AG08395 (cell line): Measurements from ENCODE around the gene RASD1.

Experiments
- DNase-seq: peaks from one replicate; pipeline ENCODE4 v3.0.0; 2012; ENCODE audit warnings: mixed read lengths, low spot score

Gene RASD1

DNA sequence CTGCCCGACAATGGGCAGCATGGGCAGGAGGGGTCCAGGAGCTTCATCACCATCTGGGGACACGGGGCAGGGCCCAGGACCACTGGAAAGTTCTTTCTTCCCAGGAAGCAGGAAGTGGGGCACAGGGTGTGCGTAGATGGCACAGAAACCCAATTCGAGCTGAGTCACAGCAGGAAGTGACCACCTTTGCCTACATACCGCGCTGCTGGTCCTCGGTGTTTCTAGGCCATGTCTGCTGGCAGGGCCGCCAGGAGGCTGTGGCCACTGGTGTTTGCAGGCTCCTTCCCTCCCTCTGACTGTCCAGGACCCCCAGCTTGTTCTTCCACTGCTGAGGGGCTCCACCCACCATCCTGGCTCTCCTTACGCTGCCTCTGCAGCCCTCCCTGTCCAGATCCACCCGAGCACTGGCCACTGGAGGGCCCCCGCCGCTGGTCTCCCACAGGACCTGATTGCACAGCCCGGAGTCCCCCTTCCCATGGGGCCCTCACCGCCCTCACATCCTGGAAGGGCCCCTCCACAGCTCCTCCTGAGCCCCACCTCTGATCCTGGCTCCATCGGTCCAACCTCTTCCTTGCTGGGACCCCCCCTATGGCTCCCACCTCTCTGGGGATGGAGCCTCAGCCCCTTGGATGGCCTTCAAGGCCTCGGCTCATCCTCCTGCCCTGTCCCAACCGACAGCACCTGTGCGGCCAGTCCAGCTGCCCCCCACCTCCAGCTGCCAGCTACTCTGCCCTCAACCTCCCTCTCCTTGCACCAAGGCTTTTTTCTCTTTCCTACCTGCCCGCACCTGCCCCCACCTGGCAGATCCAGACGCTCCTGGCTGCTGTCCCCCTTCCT lies 14.5 kb upstream of the RASD1 start:
- DNase-seq = no peak

DNA sequence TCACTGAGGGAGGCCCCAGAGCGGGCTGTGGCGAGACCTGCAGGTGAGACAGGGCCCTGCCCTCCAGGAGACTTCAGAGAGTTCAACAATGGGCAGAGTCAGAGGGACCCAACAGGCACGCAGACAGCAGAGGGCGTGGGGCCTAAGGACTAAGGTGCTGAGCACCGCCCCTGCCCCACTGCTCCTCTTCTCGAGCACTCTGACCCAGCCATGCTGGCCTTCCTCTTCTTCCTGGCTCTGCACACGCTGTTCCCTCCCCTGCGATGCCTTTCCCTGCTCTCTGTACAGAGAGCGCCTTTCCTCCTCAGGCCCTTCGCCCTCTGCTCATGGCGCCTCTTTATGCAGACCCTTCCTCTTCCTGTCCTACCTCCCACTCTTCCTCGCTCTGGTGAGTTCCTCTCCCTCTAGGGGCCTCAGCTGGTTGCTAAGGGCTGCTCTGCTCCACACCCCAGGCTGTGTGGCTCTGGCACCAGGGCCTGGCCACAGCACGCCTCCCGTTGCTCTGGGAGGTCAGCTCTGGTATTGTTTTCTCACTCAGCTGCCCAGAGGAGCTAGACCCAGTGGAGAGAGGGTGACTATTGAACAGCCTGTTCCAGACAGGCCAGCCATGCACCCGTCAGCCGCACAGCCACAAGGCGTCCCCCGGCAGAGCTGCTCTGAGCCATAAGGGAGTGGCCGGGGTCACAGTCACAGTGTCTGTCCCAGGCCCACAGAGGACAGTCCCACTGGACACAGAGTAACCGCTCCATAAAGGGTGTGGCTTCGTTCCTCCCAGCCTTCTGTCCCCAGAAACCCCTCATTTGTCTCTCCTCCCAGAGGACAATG lies 13.6 kb upstream of the RASD1 start:
- DNase-seq = no peak

DNA sequence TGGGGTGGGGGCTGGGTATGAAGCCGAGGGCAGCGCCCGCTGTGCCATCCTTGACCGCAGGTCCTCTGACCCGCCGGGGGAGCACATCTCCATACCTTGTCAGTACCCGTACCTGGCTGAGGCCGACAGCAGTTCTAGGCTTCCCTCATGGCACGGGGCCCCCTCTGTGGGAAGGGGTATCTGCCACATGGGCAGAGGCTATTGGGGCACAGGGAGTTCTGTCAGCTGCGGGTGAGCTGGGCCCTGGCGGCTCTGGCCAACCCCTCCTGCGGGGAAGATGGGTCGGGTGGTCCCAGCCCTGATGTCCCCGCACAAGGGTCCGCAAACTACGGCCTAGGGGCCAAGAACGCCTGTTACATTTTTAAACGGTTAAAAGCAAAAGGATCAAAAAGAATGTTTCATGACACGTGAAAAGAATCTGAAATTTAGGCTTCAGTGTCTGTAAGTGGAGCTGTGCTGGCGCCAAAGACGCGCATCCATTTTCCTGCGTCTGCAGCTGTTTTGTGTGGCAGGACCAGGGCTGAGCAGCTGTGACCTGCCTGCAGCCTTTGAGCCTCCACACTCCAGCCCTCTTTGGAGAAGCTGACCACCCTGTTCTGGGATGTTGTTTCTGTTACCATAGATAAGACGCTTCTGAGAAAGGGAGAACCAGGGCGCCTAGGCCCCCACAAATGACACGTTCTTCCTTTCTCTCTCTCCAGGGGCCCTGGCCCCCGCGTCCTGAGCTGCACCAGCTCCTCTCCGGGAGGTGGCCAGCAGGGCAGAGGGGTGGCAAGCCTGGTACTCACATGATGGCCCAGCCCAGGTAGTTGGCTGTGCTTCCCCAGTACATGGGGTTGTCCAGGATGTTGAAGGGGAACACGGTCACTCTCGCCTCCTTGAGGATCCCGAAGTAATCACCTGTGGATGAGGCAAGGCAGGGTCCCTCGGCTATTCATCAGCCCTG lies 12.7 kb upstream of the RASD1 start:
- no peak for DNase-seq

DNA sequence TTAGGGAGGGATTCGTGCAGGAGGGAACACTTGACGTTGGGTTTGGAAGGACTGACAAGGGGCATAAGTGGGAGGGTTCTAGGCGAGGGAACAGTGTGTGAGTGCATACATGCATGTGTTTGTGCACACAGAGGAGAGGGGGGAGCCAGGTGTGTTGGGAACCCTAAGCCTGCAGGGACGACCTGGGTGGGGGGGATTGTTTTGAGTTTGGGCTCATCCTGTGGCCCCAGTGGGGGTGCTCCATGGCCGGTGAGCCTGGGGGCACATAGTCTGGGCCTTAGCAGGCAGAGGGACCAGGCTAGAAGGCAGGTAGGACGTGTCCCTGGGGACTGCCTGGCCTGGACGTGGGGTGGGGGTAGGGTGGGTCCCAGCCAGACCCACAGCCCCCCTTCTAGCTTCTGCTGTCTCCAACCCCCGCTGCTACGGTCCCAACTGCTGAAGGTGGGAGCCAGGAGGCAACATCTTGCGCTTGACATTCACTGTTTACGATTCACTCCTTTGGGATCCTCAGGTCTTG lies 11.9 kb upstream of the RASD1 start:
- no peak for DNase-seq

DNA sequence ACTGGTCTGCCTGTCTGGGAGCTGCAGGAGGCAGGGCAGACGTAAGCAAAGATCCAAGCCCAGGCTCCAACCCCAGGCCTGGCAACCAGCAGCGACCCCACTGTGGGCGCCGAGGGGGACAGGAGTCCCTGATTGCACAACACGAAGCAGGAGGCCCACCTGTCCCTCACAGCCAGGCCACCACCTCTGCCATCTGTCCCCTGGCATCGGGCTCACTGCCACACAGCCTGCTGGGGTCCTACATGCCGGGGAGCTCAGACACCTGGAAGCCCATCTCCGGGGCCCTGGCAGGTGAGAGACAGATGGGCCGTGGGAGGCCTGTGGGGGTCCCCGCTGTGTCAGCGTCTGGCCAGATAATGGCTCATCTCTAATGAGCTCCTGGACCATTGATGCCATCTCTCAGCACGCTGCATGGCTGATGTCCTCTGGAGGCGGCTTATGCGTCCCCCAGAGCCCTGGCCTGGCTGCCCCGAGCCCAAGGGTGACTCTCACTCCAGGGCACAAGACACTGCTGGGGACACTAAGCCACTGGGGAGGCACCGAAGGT lies 11.3 kb upstream of the RASD1 start:
- DNase-seq = no peak

DNA sequence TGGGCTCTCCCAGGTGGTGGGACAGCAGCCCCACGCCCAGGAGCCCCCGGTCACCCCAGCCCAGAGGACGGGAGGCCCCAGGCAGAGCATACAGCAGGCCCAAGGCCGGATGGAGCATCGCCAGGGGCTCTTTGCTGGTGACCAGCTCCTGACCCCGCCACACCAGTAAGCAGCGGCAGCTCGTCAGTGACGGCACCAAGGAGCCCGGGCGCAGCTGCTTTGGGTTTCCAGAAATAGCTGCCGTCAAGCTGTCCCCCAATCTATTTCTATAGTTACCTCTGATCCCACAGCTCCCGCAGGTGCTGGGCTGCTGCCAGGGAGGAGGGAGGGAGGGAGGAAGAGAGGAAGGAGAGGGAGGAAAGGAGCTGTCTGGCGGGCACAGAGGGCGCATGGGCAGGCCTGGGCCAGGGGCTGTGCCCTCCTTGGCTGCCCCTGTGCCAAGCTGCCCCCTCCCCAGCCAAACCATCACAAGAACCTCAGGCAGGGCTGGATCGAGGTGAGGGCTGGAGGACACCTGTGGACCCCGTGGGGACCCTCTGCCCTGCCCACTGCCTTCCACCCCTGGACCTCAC lies 10.8 kb upstream of the RASD1 start:
- DNase-seq = no peak

DNA sequence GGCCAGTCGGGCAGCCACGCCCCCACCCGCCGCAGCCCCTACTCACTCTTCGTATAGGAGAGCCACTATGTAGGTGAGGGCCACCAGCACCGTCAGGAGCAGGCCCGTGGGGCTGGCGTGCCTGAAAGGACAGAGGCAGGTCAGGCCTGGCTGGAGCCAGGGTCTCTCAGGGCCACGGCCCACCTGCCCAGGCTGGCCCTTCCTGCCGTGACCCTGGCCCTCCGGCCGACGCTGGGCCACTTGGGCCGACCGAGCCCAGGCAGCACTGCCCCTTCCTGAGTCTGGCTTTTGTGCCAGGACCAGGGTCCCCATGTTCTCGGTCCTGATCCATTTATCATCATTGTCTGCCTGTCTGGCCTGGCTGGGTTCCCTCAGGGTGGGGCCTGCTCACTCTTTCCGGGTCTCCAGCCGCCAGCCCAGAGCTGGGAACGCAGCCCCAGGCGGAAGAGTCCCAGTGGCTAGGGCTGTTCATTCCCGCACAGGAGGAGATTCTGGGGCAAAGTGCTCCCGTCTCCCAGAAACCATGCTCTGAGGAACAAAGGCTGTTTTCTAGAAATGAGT lies 10.1 kb upstream of the RASD1 start:
- DNase-seq = no peak

DNA sequence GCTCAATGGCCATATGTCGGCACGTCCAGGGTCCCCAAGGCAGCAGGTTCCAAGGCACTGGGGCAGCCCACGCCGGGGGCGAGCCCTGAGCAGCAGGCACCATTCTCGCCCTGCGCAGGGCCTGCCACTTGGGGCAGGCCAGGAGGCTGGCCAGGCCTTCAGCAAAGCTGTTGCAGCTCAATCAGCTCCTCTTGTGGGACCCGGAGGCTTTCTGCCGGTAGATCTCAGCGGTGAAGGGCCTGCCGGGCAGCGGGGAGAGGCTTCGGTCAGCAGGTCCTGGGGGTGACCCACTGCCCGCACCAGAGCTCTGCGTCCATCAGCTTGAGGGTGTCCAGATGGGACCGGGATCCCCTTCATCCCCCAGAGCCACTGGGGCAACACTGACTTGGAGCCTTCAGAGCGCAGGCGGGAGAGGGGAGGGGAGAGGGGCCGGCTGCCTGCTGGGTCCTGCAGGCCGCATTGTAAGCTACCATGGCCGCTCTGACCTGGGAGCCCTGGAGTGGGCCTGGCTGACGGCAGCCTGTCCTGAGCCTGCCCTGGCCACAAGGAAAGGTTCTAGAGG lies 9.5 kb upstream of the RASD1 start:
- no peak for DNase-seq

DNA sequence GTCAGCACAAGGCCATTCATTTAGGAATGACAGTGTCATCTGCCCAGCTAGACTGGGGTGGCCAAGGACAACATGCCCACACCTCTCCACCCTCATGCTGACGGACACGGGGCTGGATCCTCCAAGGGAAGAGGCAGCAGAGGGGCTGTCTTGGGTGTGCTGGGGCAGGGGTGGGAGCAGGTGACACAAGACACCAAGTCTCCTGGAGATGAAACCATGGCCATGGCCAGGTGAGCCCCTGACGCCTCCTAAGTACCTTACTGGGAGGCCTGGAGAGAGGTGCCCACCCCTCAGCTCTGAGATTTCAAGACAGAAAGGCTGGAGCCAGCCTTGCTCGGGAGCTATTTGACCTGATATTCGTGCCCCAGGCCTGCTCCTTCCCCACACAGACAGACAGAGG lies 9.0 kb upstream of the RASD1 start:
- DNase-seq = no peak

DNA sequence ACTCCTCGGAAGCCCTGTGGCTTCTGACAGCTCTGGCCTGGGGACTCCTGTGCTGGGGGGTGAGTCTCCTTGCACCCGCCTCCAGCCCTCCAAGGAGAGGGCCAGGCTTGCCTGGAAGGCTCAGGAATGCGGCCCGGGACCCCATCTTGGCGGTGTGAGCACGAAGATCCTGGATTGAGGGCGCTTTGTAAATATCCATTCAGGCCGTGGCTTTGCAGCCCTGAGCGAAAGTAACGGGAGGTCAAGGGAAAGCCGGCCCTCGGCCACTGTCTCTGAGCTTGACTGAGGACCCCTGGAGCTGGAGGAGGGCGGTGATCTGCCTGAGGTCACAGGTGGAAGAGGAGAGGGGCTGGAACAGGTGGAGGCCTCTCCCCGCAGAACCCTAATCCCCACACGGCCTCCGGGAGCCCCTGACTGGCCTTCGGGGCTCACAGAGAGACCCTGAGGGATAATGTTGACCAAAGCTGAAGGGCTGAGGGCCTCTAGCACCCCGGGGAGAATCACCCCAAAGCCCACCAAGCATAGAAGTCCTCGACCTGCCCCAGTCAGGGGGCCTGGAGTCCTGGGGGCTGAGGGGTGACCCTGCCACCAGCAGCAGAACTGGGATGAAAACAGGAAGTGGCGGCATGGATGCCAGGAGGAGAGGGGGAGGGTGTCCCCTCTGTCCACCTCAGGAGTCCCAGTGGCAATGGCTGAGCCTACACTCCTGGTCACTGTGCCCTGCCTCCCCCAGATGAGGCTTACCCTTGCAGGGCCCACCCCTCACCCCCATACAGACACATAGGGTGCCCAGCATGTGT lies 8.3 kb upstream of the RASD1 start:
- DNase-seq = no peak

DNA sequence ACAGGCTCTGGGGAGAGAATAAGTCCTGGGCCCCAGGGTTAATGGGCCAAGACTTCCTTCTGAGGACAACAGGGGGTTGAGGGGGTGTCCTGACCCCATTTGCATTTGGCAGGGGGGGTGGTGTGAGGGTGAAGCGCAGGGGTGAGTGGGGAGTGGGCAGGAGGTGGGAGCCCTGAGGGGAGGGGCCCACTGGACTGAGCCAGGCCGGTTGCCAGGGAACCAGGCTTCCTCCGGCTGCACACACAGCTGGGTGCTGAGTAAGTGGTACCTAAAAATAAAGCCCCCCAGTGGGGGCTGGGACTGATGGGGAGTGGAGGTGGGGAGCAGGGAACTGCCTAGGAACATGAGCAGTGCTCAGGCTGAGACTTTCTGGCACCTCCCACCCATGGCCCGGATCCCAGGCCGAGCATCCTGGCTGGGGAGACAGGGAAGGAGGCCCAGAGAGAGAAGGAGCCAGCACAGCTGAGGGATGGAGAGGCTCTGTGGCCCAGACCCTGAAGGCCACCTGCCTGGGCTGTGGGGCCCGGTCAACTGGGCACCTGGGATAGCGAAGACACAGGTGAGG lies 7.5 kb upstream of the RASD1 start:
- no peak for DNase-seq

DNA sequence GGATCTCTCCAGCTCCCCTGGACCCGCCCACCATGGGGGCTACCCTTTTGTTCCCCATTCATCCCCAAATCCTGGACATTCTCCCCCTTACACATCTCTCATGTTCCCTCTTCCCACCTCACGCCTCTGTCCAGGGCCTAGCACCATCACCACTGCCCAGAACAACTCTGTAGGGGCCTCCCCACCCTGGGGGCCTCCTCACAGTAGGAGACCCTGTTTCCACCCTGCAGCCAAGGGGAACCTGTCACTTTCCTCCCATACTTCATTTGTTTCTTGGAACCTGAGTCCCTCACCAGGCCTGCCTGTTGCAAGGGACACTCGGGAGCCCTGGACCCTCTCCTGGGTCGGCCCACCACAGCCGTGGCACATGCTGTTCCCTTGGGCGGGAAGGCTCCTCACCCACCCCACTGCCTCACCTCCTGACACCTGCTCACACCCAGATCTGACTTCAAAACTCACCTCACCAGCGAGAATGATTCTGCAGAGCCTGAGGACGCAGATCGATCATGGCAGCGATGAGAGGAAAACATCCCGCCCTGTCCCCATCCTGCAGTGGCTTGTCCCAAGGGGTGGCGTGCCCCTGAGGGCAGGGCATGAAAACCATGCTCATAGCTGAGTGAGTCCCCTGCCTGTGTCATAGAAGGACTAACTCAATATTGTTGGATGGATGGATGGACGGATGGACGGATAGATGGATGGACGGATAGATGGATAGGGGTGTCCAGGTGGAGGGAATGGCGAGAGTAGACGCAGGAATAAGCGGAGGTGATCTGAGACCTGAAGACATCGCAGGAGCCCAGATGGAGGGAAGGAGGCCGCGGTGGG lies 6.8 kb upstream of the RASD1 start:
- no peak for DNase-seq

DNA sequence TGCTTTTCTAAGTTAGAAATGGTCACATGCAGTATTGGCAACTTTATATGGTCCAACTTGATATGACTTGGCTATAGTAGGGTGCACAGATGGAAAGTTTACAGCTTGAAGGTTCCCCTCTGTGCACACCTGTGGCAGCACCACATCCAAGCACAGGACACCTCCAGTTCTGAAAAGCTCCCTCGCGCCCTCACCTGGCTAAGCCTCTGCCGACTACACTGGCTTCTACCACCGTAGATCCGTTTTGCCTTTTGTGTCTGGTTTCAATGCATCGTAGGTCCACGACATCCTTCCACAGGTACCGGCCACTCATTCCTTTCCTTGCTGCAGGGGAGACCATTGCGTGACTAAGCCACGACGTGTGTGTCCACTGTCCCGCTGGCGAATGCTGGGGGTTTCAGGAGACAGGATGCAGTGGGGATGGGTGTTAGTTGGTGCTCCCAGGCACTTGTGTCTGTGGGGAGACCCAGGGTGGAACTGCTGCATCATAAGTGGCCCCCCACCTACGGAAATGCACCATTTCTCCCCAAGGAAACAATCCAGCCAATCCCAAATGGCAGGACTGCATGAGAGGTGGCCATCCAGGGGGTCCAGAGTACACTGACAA lies 4.9 kb upstream of the RASD1 start:
- DNase-seq = no peak

DNA sequence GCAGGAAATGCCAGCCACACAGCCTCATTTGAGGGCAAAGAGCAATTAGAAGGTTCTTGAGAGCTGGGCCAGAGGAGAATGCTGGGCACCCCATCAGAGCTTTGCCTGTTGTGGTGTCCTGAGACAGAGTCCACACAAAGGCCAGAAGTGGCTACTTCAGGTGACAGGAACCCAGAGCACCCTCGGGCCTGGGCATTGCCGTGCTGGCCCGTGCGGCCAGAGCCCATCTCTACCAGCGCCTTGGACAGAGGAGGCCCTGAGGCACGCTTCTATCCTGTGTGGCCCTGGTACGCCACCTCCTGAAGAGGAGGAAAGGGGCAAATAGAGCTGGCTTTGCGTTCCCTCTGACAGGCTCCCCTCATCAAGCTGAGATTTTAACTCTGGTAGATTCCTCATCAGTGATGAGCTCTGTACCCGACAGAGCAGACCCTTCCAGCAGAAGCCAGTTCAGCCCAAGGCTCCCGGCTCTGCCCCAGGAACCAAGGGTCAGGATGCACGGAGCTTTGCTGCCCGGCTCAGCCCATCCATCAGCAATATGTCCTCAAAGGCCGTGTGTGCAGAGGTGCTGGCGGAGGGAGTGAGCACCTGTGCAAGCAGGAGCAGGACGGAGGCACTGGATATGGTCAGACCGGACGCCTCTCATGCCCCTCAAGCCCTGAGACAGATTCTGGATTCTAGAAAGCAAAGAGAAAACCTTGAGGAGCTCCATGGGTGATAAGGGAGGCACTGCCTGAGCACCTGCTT lies 3.4 kb upstream of the RASD1 start:
- no peak for DNase-seq

DNA sequence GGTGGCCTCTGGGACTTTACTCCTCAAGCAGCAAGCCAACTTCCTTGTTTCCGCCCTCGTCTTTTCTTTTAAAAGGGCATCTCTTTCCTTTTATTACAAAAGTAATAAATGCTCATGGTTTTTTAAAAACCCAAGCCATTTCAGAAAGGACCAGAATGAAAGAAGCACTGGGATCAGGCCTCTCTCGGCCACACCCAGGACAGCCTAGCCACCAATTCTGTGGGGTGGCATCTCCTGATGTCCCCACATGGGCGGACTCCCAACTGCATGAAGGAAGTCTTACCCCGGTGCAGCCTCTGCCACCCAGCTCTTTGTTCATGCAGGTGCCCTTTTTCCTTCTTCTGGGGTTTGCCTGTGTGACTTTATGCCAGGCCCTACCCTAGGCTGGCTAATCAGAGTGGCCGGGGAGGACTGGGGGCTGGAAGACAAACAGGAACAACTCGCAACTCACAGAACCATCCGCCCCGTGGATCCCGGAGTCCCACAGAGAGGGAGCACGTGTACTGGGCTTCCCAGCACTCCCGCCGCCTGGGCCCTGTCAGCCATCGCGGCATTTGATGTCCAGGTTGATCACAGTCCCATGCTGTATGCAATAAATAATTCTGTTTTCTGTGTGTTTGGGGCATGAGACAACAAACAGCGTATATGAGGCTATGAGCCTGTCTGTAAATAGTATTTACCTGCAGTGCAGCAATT lies 2.6 kb upstream of the RASD1 start:
- DNase-seq = no peak

DNA sequence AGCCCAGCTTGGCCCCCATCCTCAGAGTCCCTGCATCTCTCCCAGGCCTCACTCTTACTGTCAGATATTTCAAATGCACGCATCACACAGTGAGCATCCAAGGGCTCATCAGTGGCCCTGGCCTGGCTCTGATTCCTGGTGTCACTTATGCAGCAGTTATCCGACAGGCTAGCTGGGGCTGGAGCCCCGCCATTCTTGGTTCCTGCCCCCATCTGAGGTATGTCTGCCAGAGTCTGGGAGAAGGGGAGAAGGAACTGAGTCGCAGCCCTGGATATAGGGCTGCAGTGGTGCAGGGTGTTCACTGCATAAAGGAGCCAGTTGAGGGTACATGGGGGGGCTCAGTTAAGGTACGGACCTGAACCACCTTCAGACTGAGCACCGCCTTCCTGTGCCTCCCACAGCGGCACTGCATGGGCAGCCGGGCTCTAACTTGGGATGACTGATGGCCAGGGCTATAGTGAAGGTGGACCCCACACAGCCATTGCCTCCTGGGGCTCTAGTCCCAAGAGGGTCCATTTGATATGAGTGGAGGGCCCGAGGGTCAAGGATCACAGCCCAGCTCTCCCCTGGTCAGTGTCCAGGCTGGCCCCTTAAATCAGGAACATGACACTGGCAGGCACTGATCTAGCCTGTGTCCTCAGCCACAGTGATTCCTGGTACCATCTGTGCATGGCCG lies 1.8 kb upstream of the RASD1 start:
- DNase-seq = no peak
